Ishikawa (cell line): ENCODE data around the gene NCK2.

Experiments
- CEBPB ChIP-seq: IDR thresholded peaks from 2 replicates; pipeline ENCODE4 v1.6.1; 2012
- CREB1 ChIP-seq: IDR thresholded peaks from 2 replicates; pipeline ENCODE4 v1.6.1; 2012; ENCODE audit warnings: low read depth
- EGR1 ChIP-seq: IDR thresholded peaks from 2 replicates; pipeline ENCODE4 v1.6.1; 2012
- EP300 ChIP-seq: IDR thresholded peaks from 2 replicates; pipeline ENCODE4 v1.6.1; 2012; ENCODE audit warnings: borderline replicate concordance
- MAX ChIP-seq: IDR thresholded peaks from 2 replicates; pipeline ENCODE4 v1.6.1; 2012
- NFIC ChIP-seq: IDR thresholded peaks from 2 replicates; pipeline ENCODE4 v1.6.1; 2012
- RAD21 ChIP-seq: IDR thresholded peaks from 2 replicates; pipeline ENCODE4 v1.6.1; 2012; ENCODE audit warnings: low read depth
- REST ChIP-seq: IDR thresholded peaks from 2 replicates; pipeline ENCODE4 v1.6.1; 2012; ENCODE audit warnings: low read depth, mild to moderate bottlenecking
- TAF1 ChIP-seq: IDR thresholded peaks from 2 replicates; pipeline ENCODE4 v1.6.1; 2012; ENCODE audit warnings: low read depth, mild to moderate bottlenecking
- TCF12 ChIP-seq: IDR thresholded peaks from 2 replicates; pipeline ENCODE4 v1.6.1; 2012; ENCODE audit warnings: low read depth
- USF1 ChIP-seq: IDR thresholded peaks from 2 replicates; pipeline ENCODE4 v1.6.1; 2012

GRCh38 chr2:105801961-105802360 is 57.2 kb downstream of the NCK2 start:
- TF ChIP-seq EP300, result no peak
- TF ChIP-seq MAX, result no peak
- TF ChIP-seq USF1, result no peak
- no peak for TF ChIP-seq REST
- TF ChIP-seq EGR1, result no peak
- TF ChIP-seq NFIC, result no peak
- no peak for TF ChIP-seq RAD21
- no peak for TF ChIP-seq CEBPB
- no peak for TF ChIP-seq CREB1
- TF ChIP-seq TCF12, result no peak
- no peak for TF ChIP-seq TAF1
